ENCODE results near the gene GRIA3. TPM values are rescaled to one million over a fixed set of nuclear protein-coding genes. Genes with fewer than 3 reads are reported as not detected.
"Not testable (repeated sequence)": the region's sequence is repeated elsewhere in the genome, so short reads cannot be mapped to it uniquely, and the experiment has no call there.

The GRIA3 gene
- total and polyA plus RNA-seq, 4 donors = 0.05 to 2.0 (median 0.37) TPM

DNA sequence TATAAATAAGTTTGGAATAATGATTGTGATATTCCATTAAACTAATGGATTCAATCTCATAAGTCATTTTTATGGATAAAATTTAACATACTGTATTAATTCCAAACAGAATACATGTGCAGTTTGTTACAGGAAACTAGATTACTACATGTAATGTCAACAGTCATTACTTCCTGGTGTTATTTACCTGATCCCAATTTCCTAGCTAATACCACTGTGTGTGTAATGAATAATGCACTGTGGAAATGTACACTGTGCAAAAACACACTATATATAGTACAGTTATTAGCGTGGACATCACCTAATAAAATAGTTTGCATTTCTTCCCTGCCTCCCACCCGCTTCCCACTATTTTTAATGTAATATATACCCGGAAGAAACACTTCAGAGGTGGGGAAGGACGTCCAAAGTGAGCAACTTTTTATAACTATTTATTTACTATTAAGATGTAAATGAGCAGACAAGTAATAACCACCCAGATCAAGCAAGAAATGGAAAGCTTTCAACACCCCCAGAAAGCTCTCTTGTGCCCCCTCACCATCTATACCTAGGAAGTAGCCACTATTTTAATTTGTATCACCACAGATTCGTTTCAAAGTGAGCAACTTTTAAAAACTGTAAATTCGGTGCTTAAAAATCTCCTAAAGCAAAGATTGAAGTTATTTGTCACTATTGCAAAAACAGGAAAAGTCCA lies 329.7 kb downstream of the GRIA3 start:
- Histone ChIP-seq H3K4me1 (ENCODE audit: control insufficient read depth in 5 of 5, insufficient read depth in 5 of 5, low read length in 5 of 5) (no peaks in the 10 kb centered on the region), H3K27me3 (ENCODE audit: control insufficient read depth in 3 of 3, insufficient read depth in 3 of 3, low read length in 2 of 3) (no peaks in the 10 kb centered on the region), H3K4me3 (no peak overlapping the region), H3K9ac (ENCODE audit: insufficient read depth in 1 of 2, low read length in 2 of 2) (no peak overlapping the region), H3K9me3 (ENCODE audit: control insufficient read depth in 4 of 4, insufficient read depth in 3 of 4, low read length in 3 of 4) (peaks cover 0 to 7% (median under 1%) of the 10 kb centered on the region in 4 donors), H3K36me3 (ENCODE audit: control insufficient read depth in 4 of 4, insufficient read depth in 4 of 4, low read length in 4 of 4) (no peaks in the 10 kb centered on the region), H3K27ac (ENCODE audit: low read depth in 1 of 2, low read length in 1 of 2) (no peak overlapping the region)
- ATAC-seq (ENCODE audit: insufficient read depth, low FRiP score) (no peak), DNase-seq (no peak)
- TF ChIP-seq, protein P1, sequence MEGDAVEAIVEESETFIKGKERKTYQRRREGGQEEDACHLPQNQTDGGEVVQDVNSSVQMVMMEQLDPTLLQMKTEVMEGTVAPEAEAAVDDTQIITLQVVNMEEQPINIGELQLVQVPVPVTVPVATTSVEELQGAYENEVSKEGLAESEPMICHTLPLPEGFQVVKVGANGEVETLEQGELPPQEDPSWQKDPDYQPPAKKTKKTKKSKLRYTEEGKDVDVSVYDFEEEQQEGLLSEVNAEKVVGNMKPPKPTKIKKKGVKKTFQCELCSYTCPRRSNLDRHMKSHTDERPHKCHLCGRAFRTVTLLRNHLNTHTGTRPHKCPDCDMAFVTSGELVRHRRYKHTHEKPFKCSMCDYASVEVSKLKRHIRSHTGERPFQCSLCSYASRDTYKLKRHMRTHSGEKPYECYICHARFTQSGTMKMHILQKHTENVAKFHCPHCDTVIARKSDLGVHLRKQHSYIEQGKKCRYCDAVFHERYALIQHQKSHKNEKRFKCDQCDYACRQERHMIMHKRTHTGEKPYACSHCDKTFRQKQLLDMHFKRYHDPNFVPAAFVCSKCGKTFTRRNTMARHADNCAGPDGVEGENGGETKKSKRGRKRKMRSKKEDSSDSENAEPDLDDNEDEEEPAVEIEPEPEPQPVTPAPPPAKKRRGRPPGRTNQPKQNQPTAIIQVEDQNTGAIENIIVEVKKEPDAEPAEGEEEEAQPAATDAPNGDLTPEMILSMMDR (IDR thresholded peaks at IDR 0.05; ENCODE audit: control extremely low read depth, extremely low read depth) = no peak
- 44 to 77% methylated on average over 6 of the region's 6 CpGs for WGBS, 2 donors

DNA sequence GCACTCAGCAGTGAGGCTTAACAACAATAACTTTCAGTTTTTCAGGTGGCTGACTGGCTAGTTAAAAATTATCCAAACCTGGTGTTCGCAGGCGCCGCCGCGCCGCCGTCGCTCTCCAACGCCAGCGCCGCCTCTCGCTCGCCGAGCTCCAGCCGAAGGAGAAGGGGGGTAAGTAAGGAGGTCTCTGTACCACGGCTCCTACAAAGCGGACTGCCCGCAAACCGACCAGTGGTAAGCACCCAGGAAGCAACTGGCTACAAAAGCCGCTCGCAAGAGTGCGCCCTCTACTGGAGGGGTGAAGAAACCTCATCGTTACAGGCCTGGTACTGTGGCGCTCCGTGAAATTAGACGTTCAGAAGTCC lies 330.2 kb downstream of the GRIA3 start:
- H3K27ac ChIP-seq (ENCODE audit: low read depth in 1 of 2, low read length in 1 of 2) = not testable (repeated sequence)
- 65 to 87% methylated on average over 20 to 26 of the region's 26 CpGs for WGBS, 2 donors
- peak in 1 of 3 donors; percentile 12 for DNase-seq

DNA sequence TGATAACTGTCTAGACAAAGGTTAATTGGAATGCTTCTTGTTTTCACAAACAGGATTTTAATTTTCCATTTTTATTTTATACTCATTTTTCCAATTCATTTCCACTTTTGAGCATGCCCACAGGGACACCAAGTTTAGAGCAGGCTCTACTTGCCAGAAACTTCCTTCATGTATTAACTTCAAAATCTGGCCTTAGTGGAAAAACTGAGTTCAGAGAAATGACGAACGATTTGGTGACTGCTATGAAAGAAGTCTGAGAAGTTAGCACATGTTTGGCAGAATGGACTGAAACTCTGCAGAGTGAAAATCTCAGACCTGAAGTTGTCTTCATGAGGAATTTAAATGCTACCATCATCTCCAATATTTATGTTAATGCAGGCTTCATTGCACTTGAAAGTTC lies 334.7 kb downstream of the GRIA3 start:
- ATAC-seq (ENCODE audit: insufficient read depth, low FRiP score) (no peak), DNase-seq (no peak)
- H3K27ac ChIP-seq (ENCODE audit: low read depth in 1 of 2, low read length in 1 of 2) = no peak overlapping the region
- H3K36me3 ChIP-seq (ENCODE audit: control insufficient read depth in 4 of 4, insufficient read depth in 4 of 4, low read length in 4 of 4) = no peaks in the 10 kb centered on the region
- H3K4me1 ChIP-seq (ENCODE audit: control insufficient read depth in 5 of 5, insufficient read depth in 5 of 5, low read length in 5 of 5) = no peaks in the 10 kb centered on the region
- no peak overlapping the region for H3K4me3 ChIP-seq
- H3K9me3 ChIP-seq (ENCODE audit: control insufficient read depth in 4 of 4, insufficient read depth in 3 of 4, low read length in 3 of 4) = peaks cover 0 to 7% (median under 1%) of the 10 kb centered on the region in 4 donors
- H3K27me3 ChIP-seq (ENCODE audit: control insufficient read depth in 3 of 3, insufficient read depth in 3 of 3, low read length in 2 of 3) = no peaks in the 10 kb centered on the region
- H3K9ac ChIP-seq (ENCODE audit: insufficient read depth in 1 of 2, low read length in 2 of 2) = no peak overlapping the region
- WGBS, 2 donors = 83 to 94% methylated on average over 2 of the region's 2 CpGs
- TF ChIP-seq, protein P1 (IDR thresholded peaks at IDR 0.05; ENCODE audit: control extremely low read depth, extremely low read depth) = no peak

More for the DNA sequence above, 330.2 kb downstream of the GRIA3 start:
- not testable (repeated sequence) for H3K9me3 ChIP-seq (ENCODE audit: control insufficient read depth in 4 of 4, insufficient read depth in 3 of 4, low read length in 3 of 4); H3K9ac ChIP-seq (ENCODE audit: insufficient read depth in 1 of 2, low read length in 2 of 2); H3K36me3 ChIP-seq (ENCODE audit: control insufficient read depth in 4 of 4, insufficient read depth in 4 of 4, low read length in 4 of 4); ATAC-seq (ENCODE audit: insufficient read depth, low FRiP score); H3K4me1 ChIP-seq (ENCODE audit: control insufficient read depth in 5 of 5, insufficient read depth in 5 of 5, low read length in 5 of 5); H3K27me3 ChIP-seq (ENCODE audit: control insufficient read depth in 3 of 3, insufficient read depth in 3 of 3, low read length in 2 of 3); H3K4me3 ChIP-seq

DNA sequence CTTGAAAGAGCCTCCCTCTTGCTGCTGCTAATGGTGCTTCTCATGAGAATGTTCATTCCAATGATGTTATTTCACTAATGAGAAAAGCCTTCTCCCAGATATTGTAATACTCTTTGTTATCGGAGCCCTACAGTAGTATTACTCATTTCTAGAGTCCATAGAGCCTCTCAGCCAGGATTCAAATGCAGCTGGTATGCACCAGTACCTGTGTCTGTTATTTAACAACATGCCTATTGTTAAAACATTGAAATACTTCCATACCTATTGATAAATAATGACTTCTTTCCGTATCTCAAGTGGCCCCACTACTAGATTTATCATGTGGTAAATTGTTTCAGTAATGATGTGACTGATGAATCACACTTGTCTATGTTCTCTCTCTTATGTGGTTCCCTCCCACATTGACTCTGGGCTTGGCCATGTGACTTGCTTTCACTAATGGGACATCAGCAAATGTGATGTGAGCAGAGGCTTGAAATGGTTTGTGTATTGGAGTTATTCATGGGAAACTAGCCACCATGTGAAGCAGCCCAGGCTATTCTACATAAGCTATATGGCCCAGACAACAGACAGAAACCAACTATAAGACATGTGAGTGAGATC lies 341.1 kb downstream of the GRIA3 start:
- TF ChIP-seq, protein P1 (IDR thresholded peaks at IDR 0.05; ENCODE audit: control extremely low read depth, extremely low read depth) = no peak
- no peaks in the 10 kb centered on the region for H3K4me1 ChIP-seq (ENCODE audit: control insufficient read depth in 5 of 5, insufficient read depth in 5 of 5, low read length in 5 of 5)
- no peaks in the 10 kb centered on the region for H3K27me3 ChIP-seq (ENCODE audit: control insufficient read depth in 3 of 3, insufficient read depth in 3 of 3, low read length in 2 of 3)
- WGBS, 2 donors = 68 to 90% methylated on average over 2 of the region's 2 CpGs
- H3K9ac ChIP-seq (ENCODE audit: insufficient read depth in 1 of 2, low read length in 2 of 2) = no peak overlapping the region
- H3K4me3 ChIP-seq = no peak overlapping the region
- no peak overlapping the region for H3K27ac ChIP-seq (ENCODE audit: low read depth in 1 of 2, low read length in 1 of 2)
- no peaks in the 10 kb centered on the region for H3K9me3 ChIP-seq (ENCODE audit: control insufficient read depth in 4 of 4, insufficient read depth in 3 of 4, low read length in 3 of 4)
- ATAC-seq (ENCODE audit: insufficient read depth, low FRiP score) = no peak
- no peaks in the 10 kb centered on the region for H3K36me3 ChIP-seq (ENCODE audit: control insufficient read depth in 4 of 4, insufficient read depth in 4 of 4, low read length in 4 of 4)
- DNase-seq = no peak

DNA sequence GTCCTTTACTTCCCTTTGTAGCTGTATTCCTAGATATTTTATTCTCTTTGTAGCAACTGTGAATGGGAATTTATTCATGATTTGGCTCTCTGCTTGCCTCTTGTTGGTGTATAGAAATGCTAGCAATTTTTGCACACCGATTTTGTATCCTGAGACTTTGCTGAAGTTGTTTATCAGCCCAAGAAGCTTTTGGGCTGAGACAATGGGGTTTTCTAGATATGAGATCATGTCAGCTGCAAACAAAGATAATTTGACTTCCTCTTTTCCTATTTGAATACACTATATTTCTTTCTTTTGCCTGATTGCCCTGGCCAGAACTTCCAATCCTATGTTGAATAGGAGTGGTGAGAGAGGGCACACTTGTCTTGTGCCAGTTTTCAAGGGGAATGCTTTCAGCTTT lies 346.6 kb downstream of the GRIA3 start:
- DNase-seq; H3K4me1 ChIP-seq (ENCODE audit: control insufficient read depth in 5 of 5, insufficient read depth in 5 of 5, low read length in 5 of 5); H3K9me3 ChIP-seq (ENCODE audit: control insufficient read depth in 4 of 4, insufficient read depth in 3 of 4, low read length in 3 of 4); H3K27me3 ChIP-seq (ENCODE audit: control insufficient read depth in 3 of 3, insufficient read depth in 3 of 3, low read length in 2 of 3); H3K27ac ChIP-seq (ENCODE audit: low read depth in 1 of 2, low read length in 1 of 2); H3K4me3 ChIP-seq; H3K36me3 ChIP-seq (ENCODE audit: control insufficient read depth in 4 of 4, insufficient read depth in 4 of 4, low read length in 4 of 4); ATAC-seq (ENCODE audit: insufficient read depth, low FRiP score); H3K9ac ChIP-seq (ENCODE audit: insufficient read depth in 1 of 2, low read length in 2 of 2): not testable (repeated sequence)
- 62 to 82% methylated on average over 1 of the region's 1 CpG for WGBS, 2 donors
